ENCODE measurements around the gene SRMS.

DNA sequence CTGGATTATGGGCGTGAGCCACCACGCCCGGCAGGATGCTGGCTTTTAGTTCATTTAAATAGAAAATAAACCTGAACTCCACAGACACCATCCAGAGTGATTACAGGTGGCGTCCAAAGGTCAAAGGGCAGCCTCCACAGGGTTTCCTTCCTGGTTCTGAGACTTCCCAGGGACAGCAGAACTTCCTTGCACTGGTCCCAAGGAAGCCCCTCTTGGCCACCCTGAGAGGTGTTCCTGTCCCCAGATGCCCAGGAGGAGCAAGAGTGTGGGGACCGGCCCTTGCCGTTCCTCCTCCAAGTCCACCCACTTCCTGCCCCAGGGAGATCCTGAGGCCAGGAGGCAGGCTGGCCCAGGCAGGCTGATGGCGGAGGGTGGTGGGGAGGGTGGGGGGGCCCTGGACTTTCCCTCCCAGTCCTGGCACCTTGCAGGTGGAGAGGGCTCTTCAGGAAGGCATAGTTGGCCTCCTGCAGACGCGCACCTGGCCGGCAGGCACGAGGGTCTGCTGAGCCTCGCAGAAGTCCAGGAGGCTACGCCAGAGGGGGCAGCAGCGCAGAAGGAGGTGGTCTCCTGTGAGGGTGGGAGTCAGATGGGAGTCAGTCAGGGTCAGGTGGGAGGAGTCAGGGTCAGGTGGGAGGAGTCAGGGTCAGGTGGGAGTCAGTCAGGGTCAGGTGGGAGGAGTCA, 11.4 kb upstream of the SRMS start:
- TF ChIP-seq, protein P1, sequence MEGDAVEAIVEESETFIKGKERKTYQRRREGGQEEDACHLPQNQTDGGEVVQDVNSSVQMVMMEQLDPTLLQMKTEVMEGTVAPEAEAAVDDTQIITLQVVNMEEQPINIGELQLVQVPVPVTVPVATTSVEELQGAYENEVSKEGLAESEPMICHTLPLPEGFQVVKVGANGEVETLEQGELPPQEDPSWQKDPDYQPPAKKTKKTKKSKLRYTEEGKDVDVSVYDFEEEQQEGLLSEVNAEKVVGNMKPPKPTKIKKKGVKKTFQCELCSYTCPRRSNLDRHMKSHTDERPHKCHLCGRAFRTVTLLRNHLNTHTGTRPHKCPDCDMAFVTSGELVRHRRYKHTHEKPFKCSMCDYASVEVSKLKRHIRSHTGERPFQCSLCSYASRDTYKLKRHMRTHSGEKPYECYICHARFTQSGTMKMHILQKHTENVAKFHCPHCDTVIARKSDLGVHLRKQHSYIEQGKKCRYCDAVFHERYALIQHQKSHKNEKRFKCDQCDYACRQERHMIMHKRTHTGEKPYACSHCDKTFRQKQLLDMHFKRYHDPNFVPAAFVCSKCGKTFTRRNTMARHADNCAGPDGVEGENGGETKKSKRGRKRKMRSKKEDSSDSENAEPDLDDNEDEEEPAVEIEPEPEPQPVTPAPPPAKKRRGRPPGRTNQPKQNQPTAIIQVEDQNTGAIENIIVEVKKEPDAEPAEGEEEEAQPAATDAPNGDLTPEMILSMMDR (conservative IDR thresholded peaks at IDR 0.05; ENCODE audit: low read length), result no peak
- no peak for TF ChIP-seq EZH2phosphoT487 (IDR thresholded peaks at IDR 0.05; ENCODE audit: borderline replicate concordance, low read depth, low read length)

All from OCI-LY7 (cell line).